NCI-H345 (cell line): ENCODE data around the gene PARP4.
"Not testable (repeated sequence)": the region's sequence is repeated elsewhere in the genome, so short reads cannot be mapped to it uniquely, and the experiment has no call there.

ENCODE experiments used
- DNase-seq: peaks from one replicate; lab custom pipeline; 2025; lab: John Stamatoyannopoulos, UW

Gene PARP4

DNA sequence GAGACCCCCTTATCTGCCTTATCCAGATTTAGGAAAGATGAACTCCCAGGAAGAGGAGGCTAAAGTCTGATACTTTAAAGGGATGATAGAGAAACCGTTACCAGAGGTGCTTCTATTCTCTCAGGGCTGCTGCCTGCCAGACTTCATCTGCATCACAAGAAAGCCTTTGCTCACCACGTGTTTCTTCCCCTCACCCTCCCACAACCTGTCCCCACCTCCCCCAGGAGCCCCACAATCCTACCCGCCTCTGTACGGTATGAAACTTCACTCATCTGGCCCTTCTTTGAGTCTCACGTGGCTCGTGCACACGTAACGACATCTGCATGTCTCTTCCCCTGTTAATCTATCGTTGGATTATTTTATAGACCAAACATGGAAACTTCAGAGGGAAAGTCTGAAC lies 67.7 kb downstream of the PARP4 start:
- not testable (repeated sequence) for DNase-seq

DNA sequence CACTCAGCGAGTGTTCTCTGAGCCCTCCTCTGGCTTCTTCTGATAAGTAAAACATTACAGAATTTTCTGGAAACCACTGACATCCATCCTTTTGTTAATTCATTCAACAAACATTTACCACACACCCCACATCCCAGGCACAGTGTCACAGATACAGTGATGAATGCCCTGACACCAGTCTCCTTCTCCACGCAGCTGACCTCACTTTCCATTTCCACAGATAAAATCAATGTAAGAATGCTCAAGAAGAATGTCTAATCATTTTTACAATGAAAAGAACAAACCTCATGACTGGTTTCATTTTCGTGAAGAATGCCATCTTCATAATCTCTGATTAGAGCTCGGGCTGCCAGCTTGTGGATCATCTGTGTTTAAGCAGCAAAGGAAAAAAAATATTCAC lies 69.2 kb downstream of the PARP4 start:
- DNase-seq: no peak

DNA sequence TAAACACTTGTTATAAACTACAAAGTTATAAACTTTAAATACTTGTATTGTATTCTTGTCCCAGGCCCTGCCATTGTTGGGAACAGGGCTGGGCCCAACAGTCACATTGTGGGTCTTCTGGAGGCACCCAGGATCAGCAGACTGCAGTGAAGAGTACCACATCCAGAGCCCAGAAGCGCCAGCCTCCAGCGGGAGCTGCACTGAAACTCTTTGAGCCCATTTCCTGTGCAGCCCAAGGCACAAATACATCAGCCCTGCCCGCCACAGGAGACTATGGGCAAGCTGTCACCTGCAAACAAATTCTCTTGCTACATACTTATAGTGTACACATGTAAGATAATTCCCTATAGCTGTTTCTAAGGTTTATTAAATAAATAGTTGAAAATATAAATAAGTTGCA lies 86.5 kb downstream of the PARP4 start:
- not testable (repeated sequence) for DNase-seq

DNA sequence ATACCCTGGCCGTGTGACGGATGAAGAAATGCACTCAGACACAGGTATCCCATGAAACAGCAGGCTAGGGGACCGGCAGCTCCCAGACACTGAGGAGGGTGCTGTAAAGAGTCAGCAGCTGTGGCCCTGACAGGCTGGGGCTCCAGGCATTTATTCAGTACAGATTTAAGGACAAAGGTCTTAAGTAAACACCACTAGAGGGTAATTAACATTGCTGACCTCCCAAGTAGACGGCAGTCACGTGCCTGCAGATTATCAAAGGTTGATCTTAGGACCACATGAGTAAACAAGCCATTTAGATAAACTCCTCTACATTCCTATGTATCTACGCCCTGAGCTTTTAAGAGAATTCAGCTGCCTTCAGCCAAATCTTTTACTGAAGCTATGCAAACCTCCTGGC lies 92.9 kb downstream of the PARP4 start:
- DNase-seq: not testable (repeated sequence)

DNA sequence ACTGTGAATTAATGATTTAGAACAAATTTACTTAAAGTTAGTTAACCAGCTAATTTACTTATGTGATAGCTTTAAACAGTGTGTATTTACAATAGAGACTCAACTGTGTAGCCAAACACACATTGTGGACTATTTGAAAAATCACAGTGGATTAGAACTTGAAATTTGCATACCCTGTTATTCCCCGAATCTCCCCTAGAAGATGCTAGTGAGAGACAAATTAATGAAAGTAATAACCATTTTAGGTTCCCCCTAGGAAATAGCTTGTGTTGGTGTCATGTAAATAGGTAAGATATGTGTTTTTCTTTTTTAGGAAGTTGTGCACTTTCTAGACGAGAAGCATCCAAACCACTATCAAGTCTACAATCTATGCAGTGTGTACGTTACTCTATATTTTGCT lies 104.7 kb downstream of the PARP4 start:
- no peak for DNase-seq

DNA sequence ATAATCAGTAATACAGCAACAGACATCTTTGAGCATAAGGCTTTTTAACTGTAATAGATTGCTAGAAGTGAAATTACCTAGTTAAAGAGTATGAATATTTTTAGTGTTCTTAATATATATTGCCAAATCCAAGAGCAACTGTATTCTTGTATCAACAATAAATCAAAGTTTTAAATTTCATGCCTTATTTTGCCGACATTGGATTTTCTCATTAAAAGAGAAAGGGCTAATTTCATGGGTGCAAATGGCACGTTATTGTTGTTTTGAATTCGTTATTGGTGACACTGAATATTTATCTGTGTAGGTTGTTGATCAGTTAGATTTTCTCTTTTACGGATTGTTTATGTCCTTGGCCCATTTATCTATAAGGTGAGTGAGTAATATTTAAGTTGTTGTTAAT lies 106.1 kb downstream of the PARP4 start:
- no peak for DNase-seq

DNA sequence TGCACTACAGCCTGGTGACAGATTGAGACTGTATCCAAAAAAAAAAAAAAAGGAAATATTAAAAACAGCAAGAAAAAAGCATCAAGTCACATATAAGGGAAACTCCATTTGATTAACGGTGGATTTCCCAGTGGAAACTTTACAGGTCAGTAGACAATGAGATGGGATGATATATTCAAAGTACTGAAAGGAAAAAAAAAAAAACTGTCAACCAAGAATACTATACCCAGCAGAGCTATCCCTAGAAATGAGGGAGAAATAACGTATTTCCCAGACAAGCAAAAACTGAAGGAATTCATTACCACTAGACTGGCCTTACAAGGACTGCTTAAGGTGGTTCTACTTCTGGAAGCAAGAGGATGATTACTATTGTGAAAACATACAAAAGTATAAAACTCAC lies 115.8 kb downstream of the PARP4 start:
- no peak for DNase-seq

DNA sequence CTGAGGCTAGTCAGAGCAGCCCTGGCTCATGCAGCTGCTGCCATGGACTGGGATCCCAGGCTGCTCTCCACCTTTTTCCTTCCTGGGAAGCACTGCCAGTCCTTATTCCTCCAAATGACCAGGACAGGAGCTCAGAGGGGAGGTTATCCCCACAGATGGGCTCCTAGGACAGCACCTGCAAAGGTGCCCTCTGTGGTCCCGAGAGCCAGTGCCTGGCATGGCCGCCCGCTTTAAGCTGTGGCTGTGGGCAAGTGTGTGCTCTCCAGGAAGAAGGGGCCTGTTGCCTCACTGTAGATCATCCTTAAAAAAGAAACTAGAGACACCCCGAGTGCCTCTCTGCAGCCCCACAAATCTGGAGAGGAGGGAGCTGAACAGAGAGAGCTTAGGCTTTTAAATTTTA lies 119.6 kb downstream of the PARP4 start:
- DNase-seq: no peak

DNA sequence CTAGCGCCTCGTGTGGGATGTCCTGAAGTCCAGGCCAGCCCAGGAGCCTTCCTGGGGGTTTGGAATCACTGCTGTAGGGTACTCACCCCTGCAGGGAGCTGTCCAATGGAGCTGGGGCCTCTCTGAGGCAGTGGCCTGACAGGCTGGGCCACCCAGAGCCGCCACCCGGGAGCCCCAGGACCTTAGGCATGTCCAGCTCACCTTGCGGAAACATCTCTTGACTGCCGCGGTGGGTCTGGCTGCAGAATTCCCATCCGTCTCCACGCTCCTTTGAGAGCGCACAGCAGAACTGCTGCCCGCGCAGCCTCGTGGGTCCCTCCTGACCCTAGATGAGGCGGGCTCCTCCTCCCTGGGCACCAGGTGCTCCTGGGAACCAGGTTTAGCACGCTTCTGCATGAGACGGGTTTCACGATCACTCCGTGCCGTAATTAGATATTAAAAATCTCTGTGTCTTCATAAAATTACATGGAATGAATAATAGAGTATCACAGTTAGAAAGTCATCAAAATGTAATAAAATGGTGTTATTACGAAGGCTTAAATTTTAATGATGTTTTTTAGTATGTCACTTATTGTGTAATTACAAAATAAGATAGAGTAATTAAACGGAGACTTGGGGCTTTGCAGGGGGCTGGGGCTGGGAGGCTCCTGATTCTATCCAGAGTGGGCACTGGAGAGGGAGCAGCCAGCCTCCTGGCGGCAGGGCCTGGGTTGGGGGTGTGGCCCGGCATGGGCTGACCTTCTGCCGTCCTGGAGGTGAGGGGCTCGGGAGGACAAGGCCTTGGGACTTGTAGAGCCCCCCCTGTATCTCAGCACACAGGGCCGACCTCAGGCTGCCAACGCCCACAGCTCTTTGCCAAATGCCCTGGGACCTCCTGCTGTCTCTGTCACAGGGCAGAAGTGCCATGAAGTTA lies 120.6 kb downstream of the PARP4 start:
- DNase-seq: not testable (repeated sequence)

DNA sequence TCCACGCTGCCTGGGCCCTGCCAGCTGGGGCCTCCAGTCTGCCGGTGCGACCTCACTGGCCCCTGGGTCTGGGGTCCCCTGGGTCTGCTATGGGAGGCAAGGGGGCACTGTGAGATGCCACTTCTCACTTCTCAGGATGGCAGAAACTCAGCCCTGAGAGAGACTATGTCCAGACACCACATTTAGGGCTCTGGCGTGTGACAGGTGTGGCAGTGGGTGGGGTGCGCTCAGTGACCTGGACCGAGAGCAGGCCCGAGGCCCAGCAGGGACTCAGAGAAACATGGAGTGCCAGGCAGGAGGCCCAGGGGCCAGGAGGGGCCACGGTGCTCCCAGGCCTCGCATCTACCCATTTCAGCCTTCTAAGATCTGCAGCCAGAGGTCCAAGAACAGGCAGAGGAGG lies 121.8 kb downstream of the PARP4 start:
- DNase-seq: not testable (repeated sequence)

DNA sequence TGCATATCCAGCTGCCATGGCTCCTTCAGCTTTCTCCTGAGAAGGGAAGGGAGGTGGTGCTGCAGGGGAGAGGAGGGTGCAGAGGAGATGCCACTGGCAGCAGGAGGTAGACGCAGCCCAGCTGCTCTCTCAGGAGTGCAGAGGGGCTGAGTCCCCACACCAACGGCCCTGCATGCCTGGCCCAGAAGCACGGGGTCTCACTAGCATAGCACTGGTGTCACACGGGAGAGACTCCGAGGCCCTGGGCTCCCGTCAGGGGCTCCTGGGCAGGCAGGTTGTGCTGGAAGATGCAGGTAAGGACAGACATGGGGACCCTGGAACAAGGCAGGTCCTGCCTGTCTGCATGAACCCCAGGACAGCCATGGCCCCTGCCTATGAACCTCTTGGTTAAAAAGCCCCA lies 123.1 kb downstream of the PARP4 start:
- no peak for DNase-seq

DNA sequence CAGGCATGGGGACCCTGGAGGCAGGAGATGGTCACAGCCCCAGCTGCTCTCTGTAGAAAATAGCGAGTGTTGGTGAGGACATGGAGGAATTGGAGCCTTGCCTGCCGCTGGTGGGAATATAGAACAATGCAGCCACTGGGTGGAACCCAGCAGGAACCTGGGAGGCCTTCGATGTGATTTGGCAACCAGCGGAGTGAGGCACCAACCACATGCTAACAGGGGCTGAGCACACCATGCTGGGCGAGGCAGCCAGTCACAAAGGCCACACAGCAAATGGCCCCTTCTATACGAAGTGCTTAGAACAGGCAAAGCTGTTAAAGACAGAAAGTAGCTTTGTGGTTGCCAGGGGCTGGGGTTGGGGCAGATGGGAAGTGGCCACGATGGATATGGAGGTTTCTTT lies 123.8 kb downstream of the PARP4 start:
- DNase-seq: not testable (repeated sequence)

DNA sequence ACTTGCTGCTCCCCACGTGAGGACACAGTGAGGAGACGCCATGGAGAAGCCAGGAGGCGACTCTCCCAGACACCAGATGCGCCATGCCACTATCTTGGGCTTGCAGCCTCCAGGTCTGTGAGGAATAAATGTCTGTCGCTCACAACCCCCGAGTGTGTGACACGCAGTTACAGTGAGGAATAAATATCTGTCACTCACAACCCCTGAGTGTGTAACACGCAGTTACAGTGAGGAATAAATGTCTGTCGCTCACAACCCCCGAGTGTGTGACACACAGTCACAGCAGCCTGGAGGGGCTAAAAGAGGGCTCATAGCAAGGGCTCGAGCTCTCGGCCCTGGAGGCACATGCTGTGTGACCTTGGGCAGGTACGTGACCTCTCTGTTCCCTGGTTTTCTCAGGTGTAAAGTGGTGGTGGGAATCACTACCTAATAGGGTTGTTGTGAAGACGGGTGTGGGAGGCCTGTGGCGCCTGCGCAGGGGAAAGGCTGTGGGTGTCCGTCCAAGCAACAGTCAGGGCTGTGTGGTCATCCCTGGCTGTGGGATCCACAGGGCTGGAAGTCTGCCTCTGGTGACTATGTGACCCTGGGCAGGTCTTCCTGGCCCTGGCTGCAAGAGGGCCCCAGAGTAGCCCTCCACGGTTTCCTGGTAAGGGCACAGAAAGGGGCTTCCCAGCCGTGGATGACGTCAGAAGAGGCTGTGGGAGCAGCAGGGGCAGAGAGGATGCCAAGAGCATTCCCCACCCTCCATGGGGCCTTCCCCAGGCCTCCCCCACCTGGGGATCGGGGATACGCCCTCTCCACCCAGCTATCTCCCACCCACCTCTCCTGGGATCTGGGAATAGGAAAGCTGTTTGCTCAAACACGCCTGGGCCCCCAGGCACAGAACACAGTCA lies 125.5 kb downstream of the PARP4 start:
- no peak for DNase-seq

DNA sequence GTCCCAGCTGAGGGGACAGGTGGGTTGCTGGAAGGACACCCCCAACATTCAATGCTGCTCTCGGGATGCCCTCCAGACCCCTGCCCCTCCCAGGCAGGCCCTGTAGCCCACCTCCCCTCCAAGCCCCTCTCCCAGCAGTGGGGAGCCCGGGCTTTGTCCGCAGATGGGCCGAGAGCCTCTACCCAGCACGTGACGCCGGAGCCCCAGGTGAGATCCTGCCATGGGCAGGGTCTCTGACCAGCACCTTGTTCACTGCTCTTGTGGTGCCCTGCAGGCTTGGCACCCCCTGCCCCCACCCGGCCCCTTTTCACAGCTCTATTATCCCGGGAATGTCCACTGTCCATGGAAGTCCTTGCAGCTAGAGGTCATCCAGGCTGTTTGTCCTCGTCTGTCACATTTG lies 126.7 kb downstream of the PARP4 start:
- no peak for DNase-seq

DNA sequence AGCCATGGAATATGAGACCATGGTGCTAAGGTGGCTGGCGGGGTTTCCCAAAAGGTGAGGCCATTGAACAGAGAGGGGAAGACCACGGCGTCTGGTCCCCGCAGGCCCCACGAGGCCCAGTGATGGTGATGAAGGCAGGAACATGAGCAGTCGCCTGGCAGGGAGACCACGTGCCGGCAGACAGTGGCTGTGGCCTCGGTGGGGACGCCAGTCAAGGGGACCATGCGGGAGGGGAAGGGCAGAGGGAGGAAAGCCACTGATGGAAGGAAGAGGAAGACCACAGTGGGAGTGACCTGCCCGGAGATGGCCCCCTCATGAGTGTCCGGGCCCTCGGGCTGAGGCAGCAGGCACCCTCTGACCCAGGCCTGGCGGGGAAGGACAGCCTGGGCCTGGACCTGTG lies 127.6 kb downstream of the PARP4 start:
- DNase-seq: not testable (repeated sequence)

DNA sequence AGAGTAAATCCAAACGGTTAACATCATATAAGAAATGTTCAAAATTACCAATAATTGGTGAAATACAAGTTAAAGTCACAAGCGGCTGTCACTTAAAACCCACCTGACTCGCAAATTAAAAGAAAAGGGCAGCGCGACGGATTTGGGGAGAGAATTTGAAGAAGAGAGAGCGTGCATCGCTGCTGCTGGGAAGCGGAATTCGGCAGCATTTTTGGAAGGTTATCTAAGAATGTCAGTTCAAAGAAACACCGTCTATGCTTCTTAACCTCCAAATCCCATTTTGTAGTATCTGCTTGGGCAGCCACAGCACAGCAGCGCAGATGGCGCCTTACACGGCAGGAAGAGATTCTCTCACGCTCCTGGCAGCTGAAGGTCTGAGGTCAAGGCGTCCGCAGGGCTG lies 128.5 kb downstream of the PARP4 start:
- not testable (repeated sequence) for DNase-seq

DNA sequence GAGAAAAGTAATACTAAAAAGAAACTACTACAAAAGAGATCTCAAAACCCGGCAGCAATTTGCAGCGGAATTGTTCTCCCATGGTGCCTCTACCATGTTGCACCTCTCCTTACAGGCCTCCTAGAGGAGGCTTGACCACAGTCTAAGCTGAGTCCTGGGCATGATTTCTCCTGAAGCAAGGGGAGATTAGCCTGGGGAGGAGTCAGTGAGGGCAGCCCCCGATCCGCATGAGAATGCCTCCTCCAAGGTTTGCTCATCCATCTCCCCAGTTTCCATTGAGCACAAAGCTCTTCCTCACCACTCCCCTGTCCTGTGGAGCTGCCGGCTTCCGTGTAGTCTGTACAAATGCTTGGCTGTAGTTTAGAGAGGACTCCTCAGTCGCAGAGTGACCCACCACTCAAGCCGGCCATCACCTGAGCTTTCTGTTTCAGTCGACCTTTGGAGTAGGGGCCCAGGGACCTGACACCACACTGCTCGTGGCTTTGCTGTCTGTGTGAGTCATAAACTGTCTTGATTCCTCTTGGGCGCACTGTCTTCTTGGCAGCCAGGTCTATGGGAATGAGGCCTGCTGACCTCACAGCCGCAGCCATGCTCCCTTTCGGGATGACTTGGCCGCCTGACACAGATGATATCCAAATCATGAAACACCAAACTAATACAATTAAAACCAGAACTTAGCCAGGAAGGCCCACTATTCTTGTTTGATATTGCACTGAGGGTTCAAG lies 130.9 kb downstream of the PARP4 start:
- DNase-seq: no peak

DNA sequence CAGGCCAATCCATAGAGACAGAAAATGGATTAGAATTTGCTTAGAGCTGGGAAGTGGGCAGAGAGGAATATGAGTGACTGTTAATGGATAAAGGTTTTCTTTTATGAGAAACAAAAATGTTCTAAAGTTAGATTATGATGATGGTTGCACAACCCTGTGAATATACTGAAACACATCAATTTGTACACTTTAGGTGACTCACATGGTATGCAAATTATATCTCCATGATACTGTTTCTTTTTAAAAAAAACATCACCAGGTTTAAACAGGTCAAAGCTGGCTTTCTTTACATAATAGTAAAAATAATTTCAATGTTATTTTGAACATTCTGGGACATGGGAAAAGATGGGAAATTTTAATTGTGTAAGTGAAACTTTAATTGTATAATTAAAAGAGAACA lies 131.7 kb downstream of the PARP4 start:
- not testable (repeated sequence) for DNase-seq

DNA sequence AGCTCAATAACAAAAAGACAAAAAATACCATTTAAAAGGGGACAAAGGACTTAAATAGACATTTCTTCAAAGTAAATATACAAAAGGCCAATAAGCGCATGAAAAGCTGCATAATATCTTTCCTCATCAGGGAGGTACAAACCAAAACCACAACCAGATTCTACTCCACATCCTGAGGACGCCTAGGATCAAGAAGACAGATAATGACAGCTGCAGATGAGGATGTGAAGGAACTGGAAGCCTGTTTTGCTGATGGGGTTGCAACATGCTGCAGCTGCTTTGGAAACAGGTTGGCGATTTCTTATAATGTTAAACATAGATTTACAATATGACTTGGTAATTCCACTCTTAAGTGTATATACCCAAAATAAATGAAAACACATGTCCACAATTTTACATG lies 132.4 kb downstream of the PARP4 start:
- DNase-seq: not testable (repeated sequence)

DNA sequence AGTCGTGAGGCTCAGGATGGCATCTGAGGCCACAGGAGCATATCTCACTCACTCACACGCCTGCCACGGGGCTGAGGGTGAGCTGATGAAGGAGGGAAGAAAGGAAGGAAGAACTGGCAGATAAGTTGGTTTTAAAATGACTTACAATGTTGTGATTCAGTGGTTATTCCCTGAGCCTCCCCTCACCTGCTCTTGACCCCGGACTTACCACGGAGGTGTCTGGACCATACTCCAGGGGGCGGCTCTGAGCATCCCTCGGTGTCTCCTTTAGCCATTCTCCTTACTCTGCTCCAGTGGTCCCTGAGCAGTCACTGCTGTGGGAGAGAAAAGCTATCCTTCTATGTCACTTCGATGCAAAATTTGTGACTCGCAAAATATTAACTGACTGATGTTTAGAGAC lies 141.3 kb downstream of the PARP4 start:
- not testable (repeated sequence) for DNase-seq
